SIG-M5 (cell line): Measurements from ENCODE around the gene RASIP1.

Experiments
- DNase-seq: peaks from one replicate; lab custom pipeline; 2025; lab: John Stamatoyannopoulos, UW

The RASIP1 gene

DNA sequence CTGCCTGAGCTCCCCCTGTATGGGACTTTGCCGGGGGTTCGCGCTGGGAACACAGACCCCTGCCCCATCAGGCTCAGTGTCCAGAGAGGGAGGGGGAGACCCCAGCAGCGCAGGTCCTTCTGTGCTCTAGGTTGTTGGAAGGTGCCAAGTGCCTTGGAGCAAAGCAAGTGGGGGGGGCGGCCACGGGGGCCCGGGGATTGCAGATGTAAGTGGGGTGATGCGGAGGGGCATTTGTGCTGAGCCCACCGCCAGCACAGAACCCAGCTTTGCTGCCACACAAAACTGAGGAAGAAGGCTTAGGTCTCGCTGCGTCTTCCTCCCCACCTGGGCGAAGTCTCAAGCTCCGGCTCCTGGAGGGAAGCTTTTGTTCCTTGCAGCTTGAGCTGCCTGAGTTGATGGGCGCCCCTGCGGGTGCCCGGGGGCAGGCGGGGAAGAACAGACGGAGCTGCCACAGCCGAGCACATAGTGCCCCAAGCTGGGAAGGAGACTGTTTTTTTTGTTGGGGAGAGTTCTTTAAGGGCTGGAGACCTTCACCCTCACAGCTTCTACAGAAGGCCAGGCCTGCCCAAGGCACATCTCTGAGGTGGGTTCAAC is 66.1 kb downstream of the RASIP1 start:
- DNase-seq, result no peak

DNA sequence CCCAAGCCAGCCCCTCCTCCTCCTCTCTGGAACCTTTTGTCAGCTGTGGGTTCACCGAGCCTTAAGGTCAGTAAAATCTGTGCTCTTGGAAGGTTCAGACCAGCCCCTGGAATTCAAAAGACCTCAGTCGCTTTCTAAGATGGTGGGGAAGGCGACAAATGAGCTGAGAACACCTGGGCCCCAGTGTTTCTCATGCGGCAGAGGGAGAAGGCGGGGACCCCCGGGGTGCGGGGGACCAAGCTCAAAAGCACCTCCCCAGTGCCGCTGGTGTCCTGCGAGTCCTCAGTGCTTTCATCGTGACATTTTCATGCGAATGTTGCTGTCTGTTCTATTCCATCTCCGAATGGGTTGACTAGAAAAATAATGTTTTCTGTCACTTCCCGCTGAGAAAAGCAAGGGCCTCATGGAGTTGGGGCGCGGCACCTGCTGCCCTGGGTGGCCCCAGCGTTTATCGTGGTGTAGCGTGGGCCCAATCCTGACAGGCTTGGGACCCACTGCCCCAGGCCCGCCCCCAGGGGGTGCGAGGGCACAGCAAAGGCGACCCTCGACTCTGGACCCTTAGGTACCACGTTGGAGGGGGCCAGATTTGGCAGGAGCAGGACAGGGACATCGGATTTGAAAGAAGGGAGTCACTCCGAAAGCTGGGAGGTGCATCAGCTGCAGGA is 66.8 kb downstream of the RASIP1 start:
- DNase-seq, result no peak

DNA sequence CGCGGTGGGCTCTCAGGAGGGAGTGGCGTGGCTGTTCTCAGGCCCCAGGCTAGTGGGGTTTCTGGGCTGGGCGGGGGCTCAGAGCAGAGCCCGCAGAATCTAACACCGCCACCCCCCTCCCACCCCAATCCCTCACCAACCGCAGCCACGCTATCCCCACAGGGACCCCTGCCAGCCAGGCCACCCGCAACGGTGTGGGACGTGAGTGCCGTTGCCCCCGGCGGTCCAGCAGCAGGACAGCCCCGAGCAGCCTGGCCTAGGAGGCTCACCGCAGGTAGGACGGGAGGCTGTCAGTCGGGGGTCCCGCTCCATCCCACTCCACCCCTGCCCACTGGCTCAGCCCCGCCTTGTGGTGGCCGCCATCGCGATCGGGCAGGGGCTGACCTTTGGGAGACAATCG is 67.4 kb downstream of the RASIP1 start, which contains the start of gene NTN5:
NTN5 (minus strand) TSS at position 24 of the 400 bp plus-strand sequence. CDS start 2,031 bp downstream, outside the sequence.
- no peak for DNase-seq

DNA sequence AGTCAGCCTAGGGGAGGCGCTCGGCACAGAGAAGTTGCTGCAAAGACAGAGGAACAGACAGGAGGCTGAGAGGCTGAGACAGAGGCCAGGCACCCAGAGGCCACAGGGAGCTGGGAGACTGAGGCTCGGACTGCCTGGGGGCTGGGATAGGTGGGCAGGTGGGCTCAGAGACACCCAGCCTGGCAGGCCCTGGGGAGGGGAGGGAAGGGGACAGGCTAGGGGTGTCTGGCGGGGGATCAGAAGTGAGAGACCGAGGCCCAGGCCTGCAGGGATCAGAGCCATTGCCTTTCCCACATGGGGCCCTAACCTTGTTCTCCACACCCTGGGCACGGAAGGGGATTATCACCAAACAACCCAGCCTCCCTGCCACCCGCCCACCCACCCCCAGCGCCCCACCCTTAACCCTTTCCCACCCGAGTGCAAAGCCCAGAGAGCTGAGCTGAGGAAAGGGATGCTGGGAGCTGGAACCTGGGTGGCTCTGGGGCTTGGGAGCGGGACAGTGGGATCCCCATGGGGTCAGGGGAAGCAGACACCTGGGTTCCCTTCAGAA is 68.9 kb downstream of the RASIP1 start:
- DNase-seq, result no peak

DNA sequence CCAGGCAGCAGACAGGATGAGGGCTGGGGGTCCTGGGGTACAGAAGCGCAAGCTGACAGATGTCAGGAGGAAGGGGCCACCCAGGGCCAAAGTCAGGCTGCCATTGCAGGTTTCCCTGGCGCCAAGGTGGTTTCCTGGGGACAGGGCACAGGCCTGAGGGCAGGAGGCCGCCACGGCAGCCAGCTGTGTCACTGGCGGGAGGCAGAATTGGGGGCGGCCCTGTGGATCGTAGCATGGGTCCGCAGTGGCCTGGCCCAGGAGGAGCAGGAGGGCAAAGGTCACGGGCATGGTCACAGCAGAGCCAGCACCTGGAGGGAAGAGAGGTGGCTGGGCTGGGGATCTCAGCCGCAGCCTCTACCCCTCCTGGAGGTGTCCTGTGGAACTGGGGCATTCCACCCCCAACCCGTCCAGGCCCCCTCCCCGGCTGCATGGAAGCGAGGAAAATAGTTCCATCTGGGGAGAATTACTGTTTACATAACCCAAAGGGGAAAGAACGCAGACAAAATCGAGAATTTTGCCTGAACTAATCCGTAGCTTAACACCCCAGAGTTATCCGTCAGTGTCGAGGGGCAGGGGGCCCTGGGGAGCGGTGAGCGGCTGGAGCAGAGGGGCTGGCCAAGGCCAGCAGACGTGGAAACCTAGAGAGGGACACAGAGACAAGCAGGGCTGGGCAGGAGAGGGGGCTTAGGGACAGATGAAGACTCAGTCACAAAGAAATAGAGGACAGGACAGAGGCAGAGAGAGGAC is 69.5 kb downstream of the RASIP1 start:
- no peak for DNase-seq
